OCI-LY7 (cell line): ENCODE results near the gene DNA2. TPM values are rescaled to one million over a fixed set of nuclear protein-coding genes. Genes with fewer than 3 reads are reported as not detected.
A peak's percentile ranks its signal among the peaks of the same experiment; 100 is the strongest.

ENCODE experiments used
- BruUV-seq: library from RNA; stranded (reverse); fragments of 400-500 nt; replicated peaks from 2 replicates; lab custom pipeline; 2021; lab: Mats Ljungman, UMichigan
- CTCF ChIA-PET: fragments of 300-600 bp; sonication (Branson Sonifier 250); formaldehyde crosslinking; loops from one replicate; lab custom pipeline; 2022; ENCODE audit warnings: antibody characterized with exemption; ENCODE audit not compliant: unreplicated experiment; lab: Charles Lee
- POLR2A ChIA-PET: fragments of 300-600 bp; sonication (Branson Sonifier 250); formaldehyde crosslinking; loops from one replicate; lab custom pipeline; 2022; ENCODE audit warnings: antibody characterized with exemption; lab: Charles Lee
- DNase-seq: peaks from one replicate; pipeline ENCODE4 v3.0.0-alpha.2; 2015; ENCODE audit warnings: low spot score
- H2AFZ ChIP-seq: fragments of 200-600 bp; sonication (generic), shearing (Covaris generic); 2 replicates; pipeline ENCODE4 v1.6.1; 2014; ENCODE audit warnings: mild to moderate bottlenecking, antibody characterized with exemption, low read length, moderate library complexity
- H3K27ac ChIP-seq: fragments of 200-600 bp; sonication (generic); 2 replicates; pipeline ENCODE4 v1.5.1; 2014; ENCODE audit warnings: mixed run types, low read depth, mild to moderate bottlenecking, moderate library complexity, low read length, inconsistent platforms; ENCODE audit not compliant: poor library complexity, severe bottlenecking
- H3K36me3 ChIP-seq: fragments of 200-600 bp; sonication (generic); 2 replicates; pipeline ENCODE4 v1.6.1; 2014; ENCODE audit warnings: mild to moderate bottlenecking, antibody characterized with exemption, low read length, moderate library complexity, mixed read lengths; ENCODE audit not compliant: insufficient read depth
- H3K4me1 ChIP-seq: fragments of 200-600 bp; sonication (generic); 2 replicates; pipeline ENCODE4 v1.5.1; 2014; ENCODE audit warnings: mild to moderate bottlenecking, low read length; ENCODE audit not compliant: insufficient read depth, poor library complexity, severe bottlenecking
- H3K4me2 ChIP-seq: fragments of 200-600 bp; sonication (generic); 2 replicates; pipeline ENCODE4 v1.6.1; 2014; ENCODE audit warnings: mild to moderate bottlenecking, low read length
- H3K4me3 ChIP-seq: fragments of 200-600 bp; sonication (generic); 2 replicates; pipeline ENCODE4 v1.5.1; 2014; ENCODE audit warnings: mild to moderate bottlenecking, low read depth, low read length; ENCODE audit not compliant: poor library complexity, severe bottlenecking
- H3K79me2 ChIP-seq: fragments of 200-600 bp; sonication (generic); 2 replicates; pipeline ENCODE4 v1.6.1; 2016; ENCODE audit warnings: low read depth, mild to moderate bottlenecking, low read length, moderate library complexity, mixed read lengths; ENCODE audit not compliant: insufficient read depth
- H3K9me2 ChIP-seq: fragments of 200-600 bp; sonication (generic); 2 replicates; pipeline ENCODE4 v1.6.1; 2016; ENCODE audit warnings: mild to moderate bottlenecking, low read length, mixed read lengths; ENCODE audit not compliant: insufficient read depth
- H3K9me3 ChIP-seq: fragments of 200-600 bp; sonication (generic); 2 replicates; pipeline ENCODE4 v1.6.1; 2014; ENCODE audit warnings: mild to moderate bottlenecking, mixed run types, low read length, mixed read lengths
- H4K20me1 ChIP-seq: fragments of 200-600 bp; sonication (generic); 2 replicates; pipeline ENCODE4 v1.6.1; 2014; ENCODE audit warnings: mild to moderate bottlenecking, antibody characterized with exemption, low read length, moderate library complexity, mixed read lengths; ENCODE audit not compliant: insufficient read depth
- CTCF ChIP-seq: fragments of 200-600 bp; sonication (generic); conservative IDR thresholded peaks from 2 replicates; pipeline ENCODE4 v1.5.1; 2014; ENCODE audit warnings: mild to moderate bottlenecking, antibody characterized with exemption, low read length, moderate library complexity, mixed read lengths
- EZH2phosphoT487 ChIP-seq: fragments of 200-600 bp; sonication (generic); IDR thresholded peaks from 2 replicates; pipeline ENCODE4 v1.6.1; 2018; ENCODE audit warnings: low read depth, borderline replicate concordance, mild to moderate bottlenecking, mixed run types, antibody characterized with exemption, low read length, moderate library complexity, mixed read lengths
- intact Hi-C: fragments of 100-400 bp; cut with micrococcal nuclease; formaldehyde crosslinking; loops from one replicate; pipeline ENCODE4 v1.10.0; 2022; ENCODE audit not compliant: unreplicated experiment
- total RNA-seq, 2 experiments: library from RNA; depleted of rRNA in 1 of 2; stranded (reverse); fragments of >200 nt in 1 of 2; shearing (Covaris generic) in 1 of 2; gene quantifications; 2 replicates each; pipeline ENCODE4 v1.2.3, GENCODE V29; 2014 to 2022

Gene DNA2
- total RNA-seq, 2 experiments from 2014 or later = 42.1 to 51.2 TPM

GRCh38 chr10:68408898-68409518 is 62.8 kb downstream of the DNA2 start:
- no peak for DNase-seq
- ChIA-PET CTCF (no interaction called here), POLR2A (interaction anchor here (0.6 to 1.4 kb wide), 2 partner anchors 46 to 60 kb away, joined by 3 to 4 read pairs; no protein-coding TSS in a partner anchor)
- Histone ChIP-seq H3K4me1 (peaks cover 14% of the 10 kb centered on the region), H3K9me3 (no peaks in the 10 kb centered on the region), H3K4me2 (no peak overlapping the region), H3K36me3 (peaks cover 10% of the 10 kb centered on the region; the same call in 1 of the 2 replicates), H3K79me2 (peaks cover 22% of the 10 kb centered on the region), H3K9me2 (no peaks in the 10 kb centered on the region), H3K4me3 (no peak overlapping the region), H2AFZ (no peak overlapping the region), H3K27ac (no peak overlapping the region), H4K20me1 (no peaks in the 10 kb centered on the region)
- intact Hi-C loops = no loop called here
- BruUV-seq = no TSS peak
- TF ChIP-seq CTCF (no peak), EZH2phosphoT487 (no peak)

GRCh38 chr10:68406815-68407548 is 64.8 kb downstream of the DNA2 start, which contains the start of gene RUFY2:
RUFY2 (minus strand) TSS chr10:68407277; CDS start chr10:68407189, 88 bp downstream.
- peak; percentile 63 for TF ChIP-seq CTCF
- no peak for TF ChIP-seq EZH2phosphoT487
- H2AFZ ChIP-seq = peak within 1 kb of the TSS; percentile 87
- POLR2A ChIA-PET = interaction anchor here (0.6 kb wide), 1 partner anchor 16 kb away, joined by 6 read pairs; no protein-coding TSS in a partner anchor
- DNase-seq = peak; percentile 86
- intact Hi-C loops = loop anchor here (2.0 kb wide), 1 partner anchor 74 kb away; the partner anchor contains the start of genes HNRNPH3 and PBLD
- H3K27ac ChIP-seq = peak within 1 kb of the TSS; percentile 48
- H3K4me3 ChIP-seq = peak within 1 kb of the TSS; percentile 79
- H3K9me3 ChIP-seq = no peaks in the 10 kb centered on the region
- BruUV-seq = no TSS peak
- peaks cover 14% of the 10 kb centered on the region for H3K4me1 ChIP-seq
- CTCF ChIA-PET = no interaction called here
- peak within 1 kb of the TSS; percentile 80 for H3K4me2 ChIP-seq
- no peaks in the 10 kb centered on the region for H3K36me3 ChIP-seq
- no peaks in the 10 kb centered on the region for H4K20me1 ChIP-seq
- H3K79me2 ChIP-seq = peaks cover 33% of the 10 kb centered on the region
- H3K9me2 ChIP-seq = no peaks in the 10 kb centered on the region
